Astrocyte of the spinal cord (primary cell): ENCODE data around the gene SORL1.

Experiments
- DNase-seq: peaks from one replicate; pipeline ENCODE4 v3.0.0; 2011; ENCODE audit warnings: low read depth, low spot score
- H3K4me3 ChIP-seq: 2 replicates; pipeline ENCODE4 v1.5.1; 2011; ENCODE audit warnings: low read depth, mild to moderate bottlenecking, low read length, moderate library complexity
- in situ Hi-C: cut with HindIII; loops from 2 replicates; pipeline ENCODE4 v1.10.0; 2017; ENCODE audit warnings: low sequenced_read_pairs
- TF ChIP-seq, protein P1 (sequence below): IDR thresholded peaks from 2 replicates; pipeline ENCODE4 v1.5.1; 2012; ENCODE audit warnings: low read depth, mild to moderate bottlenecking, low read length, inconsistent platforms

Gene SORL1

DNA sequence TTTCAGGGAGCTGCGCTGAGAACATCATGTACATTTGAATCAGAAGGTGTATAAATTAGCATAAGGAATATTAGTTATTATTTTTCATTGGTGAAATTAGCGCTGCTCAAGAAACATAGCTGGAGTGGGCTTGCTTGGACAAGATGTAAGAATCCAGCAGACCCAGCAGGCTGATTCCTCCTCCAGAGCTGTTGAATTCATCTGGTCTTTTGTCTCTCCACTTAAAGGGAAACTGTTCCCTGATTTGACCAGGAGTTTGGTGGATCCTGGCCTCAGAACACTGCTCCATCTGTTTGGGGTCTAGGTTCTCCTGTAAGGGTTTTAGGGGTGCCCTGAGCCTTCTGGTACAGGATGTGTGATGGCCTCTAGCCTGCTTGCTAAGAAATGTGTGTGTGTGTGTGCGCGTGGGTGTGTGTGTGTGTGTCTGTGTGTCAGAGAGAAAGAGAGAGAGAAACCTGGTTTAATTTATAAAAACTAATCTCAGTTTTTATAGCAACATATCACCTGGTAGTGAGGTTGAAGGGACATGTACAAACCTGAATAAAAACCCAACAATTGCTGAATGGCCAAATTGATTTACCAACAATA is 8.3 kb upstream of the SORL1 start:
- no peak overlapping the region for H3K4me3 ChIP-seq
- DNase-seq, result no peak
- in situ Hi-C loops, result no loop called here
- TF ChIP-seq, protein P1, sequence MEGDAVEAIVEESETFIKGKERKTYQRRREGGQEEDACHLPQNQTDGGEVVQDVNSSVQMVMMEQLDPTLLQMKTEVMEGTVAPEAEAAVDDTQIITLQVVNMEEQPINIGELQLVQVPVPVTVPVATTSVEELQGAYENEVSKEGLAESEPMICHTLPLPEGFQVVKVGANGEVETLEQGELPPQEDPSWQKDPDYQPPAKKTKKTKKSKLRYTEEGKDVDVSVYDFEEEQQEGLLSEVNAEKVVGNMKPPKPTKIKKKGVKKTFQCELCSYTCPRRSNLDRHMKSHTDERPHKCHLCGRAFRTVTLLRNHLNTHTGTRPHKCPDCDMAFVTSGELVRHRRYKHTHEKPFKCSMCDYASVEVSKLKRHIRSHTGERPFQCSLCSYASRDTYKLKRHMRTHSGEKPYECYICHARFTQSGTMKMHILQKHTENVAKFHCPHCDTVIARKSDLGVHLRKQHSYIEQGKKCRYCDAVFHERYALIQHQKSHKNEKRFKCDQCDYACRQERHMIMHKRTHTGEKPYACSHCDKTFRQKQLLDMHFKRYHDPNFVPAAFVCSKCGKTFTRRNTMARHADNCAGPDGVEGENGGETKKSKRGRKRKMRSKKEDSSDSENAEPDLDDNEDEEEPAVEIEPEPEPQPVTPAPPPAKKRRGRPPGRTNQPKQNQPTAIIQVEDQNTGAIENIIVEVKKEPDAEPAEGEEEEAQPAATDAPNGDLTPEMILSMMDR, result no peak

DNA sequence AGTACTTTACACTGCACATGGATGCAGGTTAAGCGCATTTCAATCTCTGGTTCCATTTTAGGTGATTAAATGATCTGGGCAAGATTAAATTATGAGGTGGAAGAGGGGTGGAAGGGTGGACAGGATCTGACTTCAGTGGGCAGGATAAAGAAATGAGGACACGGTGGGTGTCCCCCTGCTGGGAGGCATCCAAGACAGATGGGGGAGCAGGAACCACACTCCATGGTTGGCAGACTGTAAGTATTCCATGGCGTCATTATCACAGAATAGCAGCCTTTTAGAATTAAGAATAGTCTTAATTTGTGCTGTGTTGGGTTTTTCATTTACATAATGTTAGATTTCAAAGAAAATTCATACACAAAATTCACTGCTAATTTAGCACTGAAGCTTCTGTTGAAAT is 7.6 kb upstream of the SORL1 start:
- H3K4me3 ChIP-seq, result no peak overlapping the region
- TF ChIP-seq, protein P1, result no peak
- in situ Hi-C loops, result no loop called here
- DNase-seq, result no peak

DNA sequence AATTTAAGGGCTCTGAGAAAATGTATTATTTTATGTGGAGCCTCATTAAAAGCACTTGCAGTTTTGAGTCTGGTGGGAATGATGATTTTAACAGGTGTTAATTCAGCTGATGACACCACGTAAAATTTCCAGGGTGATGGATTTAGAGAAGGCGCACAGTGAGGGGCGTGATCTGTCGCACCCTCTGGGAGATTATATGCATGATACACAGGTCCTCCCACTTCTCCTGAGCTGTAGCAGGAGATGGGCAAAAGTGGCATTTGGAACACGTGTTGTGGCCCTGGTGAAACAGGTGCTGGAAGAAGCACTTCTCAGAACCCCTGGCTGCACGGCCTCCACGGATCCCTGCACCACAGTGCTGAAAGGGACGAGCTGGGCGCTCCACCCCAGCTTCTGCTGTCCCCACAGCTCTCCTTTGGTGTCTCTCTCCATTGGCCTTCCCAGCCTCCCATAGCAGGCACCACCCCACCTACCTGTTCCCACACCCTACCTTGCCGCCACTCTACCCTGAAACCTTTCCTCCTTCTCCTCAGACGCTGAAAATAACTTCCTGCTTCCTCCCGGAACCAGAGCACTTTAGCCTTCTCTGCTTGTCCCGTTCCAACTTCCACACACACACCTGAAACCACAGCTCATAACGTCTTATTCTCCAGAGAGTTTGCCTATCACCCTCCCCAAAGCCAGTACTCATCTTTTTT is 6.9 kb upstream of the SORL1 start:
- in situ Hi-C loops, result no loop called here
- DNase-seq, result no peak
- no peak overlapping the region for H3K4me3 ChIP-seq
- TF ChIP-seq, protein P1, result no peak

DNA sequence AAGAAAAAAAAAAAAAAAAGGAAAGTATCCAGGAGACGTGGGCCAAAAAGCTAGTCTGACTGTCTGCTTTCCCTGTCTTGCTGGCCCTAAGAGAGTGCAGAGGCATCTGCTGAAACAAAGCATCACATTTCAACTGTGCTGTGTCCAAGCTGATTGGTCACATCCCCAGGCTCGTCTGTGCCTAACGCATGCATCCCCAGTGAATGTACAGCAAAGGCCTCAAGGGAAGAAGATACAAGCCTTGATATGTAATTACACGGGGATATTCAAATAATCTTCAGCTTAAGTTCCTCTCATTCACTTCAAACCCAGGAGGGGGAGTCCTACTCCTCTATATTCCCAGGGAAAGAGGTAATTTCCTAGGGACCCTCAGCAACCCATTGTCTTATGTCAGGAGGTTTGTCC is 5.4 kb upstream of the SORL1 start:
- in situ Hi-C loops, result no loop called here
- DNase-seq, result peak; percentile 33
- TF ChIP-seq, protein P1, result peak; percentile 33
- H3K4me3 ChIP-seq, result no peak overlapping the region

DNA sequence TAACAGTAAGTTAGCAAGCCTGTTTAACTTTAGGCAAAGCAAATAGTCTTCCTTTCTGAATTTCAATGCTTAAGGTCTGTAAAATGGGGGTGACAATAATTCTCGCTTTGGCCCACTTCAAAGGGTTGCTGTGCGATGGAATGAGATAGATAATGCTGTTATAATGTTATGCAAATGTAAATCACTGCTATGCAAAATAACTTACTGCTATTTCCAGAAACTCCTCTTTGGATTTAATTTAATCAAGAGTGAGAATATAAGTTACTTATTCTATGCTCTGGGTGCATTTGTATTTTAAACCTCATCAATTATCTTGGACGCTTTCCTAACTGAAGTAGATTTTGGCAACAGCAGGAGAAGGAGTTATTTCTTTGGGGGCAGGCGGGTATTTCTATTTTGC is 4.1 kb upstream of the SORL1 start:
- no peak for DNase-seq
- H3K4me3 ChIP-seq, result no peak overlapping the region
- TF ChIP-seq, protein P1, result no peak
- in situ Hi-C loops, result no loop called here

DNA sequence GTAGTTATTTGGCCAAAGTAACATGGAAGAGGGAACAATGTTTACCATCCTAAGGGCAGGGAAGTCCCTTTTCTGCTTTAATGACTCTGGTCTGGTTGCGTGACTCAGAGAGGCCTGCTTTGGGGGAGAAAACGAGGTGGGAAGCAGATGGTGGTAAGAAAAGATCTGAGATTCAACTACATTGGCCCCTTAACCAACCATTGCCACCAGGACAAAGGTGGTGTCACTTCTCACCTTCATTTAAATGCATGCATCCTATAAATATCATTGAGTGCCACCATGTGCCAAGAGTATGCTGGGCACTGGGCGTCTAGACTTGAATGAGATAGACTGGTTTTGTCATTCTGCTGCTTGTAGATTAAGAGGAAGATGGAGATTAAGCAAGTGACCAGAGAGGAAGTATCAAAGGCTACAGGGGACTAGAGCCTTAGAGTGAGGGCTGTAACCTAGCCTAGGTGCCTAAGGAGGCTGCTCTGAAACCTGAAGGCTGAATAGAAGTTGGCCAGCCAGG is 3.6 kb upstream of the SORL1 start:
- no peak overlapping the region for H3K4me3 ChIP-seq
- TF ChIP-seq, protein P1, result no peak
- no peak for DNase-seq
- in situ Hi-C loops, result no loop called here
